CD4-positive, alpha-beta T cell treated with Interleukin-21 for 1 hour (primary cell): ENCODE measurements around the gene GTF2IRD1.

ENCODE experiments used
- DNase-seq: peaks from one replicate; pipeline ENCODE4 v3.0.0-alpha.2; 2020

The GTF2IRD1 gene

DNA sequence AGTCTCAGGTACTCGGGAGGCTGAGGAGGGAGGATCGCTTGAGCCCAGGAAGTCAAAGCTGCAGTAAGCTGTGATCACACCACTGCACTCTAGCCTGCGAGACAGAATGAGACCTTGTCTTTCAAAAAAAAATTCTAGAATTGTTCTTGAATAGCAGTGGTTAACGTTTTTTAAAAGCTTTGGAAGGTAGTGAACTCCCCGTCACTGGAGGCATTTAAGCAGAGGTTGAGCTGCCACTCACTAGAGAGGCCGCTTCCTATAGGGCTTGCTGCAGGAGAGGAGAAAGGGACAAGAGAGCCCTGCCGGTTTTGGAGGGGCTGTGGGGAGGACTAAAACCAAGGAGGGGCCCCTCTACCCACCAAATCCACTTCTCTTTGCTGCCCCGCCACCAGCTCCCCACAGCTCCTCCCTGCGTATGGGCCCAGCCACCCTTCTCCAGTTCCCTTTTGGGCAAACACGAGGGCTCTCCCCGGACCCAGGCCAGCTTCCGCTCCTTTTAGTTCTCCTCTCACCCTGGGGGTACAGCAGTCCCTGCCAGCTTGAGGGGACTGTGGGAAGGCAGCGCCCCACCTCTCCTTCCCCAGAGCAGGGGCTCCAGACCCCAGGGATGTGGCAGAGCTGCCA is 116.9 kb downstream of the GTF2IRD1 start:
- no peak for DNase-seq

DNA sequence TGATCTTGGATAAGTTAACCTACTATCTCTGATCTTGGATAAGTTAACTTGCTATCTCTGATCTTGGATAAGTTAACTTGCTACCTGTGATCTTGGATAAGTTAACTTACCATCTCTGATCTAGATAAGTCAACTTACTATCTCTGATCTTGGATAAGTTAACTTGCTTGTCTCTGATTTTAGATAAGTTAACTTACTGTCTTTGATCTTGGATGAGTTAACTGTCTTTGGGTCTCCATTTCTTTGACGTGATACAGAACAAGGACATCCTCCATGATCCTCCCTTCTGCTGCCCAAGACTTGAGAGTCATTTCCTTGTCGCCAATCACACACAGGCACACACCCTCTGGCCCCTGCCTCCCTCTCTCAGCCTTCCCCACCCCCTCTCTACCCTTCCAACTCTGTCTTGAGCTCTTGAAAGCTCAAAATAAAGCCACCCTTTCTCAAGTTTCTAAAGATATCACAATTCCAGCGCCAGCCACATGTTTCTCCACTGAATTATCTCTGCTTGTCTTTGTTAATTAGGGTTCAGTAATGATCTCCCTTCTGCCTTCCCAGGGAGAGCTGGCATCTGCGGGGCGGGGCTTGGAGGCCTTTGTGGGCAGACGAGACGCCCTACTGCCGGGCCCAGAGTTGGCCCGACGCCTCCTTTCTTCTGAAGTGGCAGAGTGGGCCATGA is 118.7 kb downstream of the GTF2IRD1 start:
- no peak for DNase-seq

DNA sequence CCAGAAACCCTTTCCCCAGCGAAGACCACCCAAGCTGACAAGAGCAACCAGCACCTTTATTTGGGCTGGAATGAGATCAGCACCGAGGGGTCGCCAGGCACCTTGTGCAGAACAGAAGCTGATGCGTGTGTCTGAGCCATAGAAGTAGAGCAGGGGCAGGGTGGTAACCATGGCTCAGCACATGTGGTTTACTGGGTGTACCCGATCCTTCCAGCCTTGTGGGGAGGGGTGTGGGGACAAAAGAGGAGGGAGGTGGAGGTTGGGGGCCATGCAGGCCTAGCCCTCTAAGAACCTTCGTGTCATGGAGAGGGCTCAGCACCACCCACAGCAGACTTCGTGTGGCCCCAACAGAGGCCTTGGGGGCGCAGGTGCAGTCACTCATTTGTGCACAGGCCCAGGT is 119.8 kb downstream of the GTF2IRD1 start:
- no peak for DNase-seq

DNA sequence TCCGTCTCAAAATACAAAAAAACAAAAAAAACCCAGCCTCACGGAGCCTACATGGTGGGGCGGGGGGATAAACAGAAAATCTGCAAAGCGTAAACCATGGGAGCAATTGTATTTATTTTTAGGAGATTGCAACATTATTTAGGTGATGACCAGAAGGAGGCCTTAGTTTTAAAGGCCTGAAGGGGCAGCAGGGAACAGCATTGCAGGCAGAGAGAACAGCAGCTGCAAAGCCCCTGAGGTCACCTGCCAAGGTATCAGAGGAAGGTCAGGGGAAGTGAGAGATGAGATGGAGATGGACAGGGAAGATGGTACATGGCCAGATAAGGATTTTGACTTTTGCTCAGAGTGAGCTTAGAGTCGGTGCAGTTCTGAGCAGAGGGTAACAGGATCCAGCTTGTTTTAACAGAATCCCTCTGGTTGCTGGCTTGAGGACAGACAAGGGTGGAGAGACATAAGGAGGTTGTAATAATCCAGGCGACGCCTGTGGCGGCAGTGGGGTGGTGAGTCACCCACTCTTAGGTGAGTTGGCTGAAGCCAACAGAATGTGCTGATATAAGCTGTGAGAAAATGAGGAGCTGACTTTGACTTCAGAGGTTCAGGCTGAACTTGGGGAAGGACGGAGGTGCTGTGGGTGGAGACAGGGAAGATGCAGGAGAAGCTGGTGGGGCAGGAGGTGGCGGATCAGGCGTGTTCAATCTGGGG is 121.5 kb downstream of the GTF2IRD1 start:
- DNase-seq = no peak

DNA sequence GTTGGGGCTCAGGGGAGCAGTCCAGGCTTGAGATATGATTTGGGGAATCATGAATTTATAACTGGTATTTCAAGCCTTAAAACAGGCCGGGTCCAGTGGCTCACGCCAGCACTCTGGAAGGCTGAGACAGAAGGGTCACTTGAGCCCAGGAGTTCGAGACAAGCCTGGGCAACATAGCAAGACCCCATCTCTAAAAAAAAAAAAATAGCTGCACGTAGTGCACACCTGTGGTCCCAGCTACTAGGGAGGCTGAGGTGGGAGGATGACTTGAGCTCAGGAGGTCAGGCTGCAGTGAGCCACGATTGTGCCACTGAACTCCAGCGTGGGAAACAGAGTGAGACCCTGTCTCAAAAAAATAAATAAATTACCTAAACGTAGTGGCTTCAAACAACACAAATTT is 122.1 kb downstream of the GTF2IRD1 start:
- DNase-seq = no peak

DNA sequence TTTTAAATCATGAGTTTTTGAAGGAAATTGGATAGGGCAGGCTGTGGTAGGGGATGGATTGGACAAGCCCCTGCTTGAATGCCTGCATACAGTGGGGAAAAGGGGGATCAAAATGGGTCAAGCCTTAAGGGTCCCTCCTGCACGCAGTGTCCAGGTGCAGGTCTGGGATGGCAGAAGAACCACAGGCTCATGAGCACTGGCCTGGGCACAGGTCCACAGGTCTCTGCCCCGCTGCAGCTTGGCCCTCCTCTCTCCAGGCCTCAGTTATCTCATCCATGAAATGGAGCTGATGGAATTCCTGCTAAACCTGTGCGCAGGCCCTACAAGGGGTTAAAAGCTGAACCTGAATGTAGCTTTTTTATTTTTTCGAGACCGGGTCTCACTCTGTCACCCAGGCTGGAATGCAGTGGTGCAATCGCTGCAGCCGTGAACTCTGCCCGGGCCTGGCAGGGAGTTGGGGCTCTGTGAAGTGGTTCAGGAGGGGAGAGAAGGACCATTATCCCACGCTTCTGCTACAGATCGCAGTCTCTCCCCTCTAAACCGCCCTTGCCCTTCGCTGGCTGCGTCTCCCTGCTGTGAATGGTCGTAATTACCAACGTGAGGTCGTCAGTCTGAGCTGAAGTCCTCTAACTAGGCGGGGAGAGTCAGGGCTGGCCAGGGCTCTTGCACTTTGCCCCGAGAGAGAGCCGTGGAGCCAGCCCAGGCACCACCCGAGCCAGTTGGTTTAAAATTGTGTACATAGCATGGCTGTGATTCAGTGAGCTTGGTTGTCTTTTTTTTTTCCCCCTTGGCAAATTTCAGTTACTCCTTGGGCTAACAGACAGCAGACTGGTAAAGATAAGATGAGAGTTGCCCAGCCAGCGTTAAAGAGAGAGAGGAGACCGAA is 126.3 kb downstream of the GTF2IRD1 start:
- DNase-seq = no peak

DNA sequence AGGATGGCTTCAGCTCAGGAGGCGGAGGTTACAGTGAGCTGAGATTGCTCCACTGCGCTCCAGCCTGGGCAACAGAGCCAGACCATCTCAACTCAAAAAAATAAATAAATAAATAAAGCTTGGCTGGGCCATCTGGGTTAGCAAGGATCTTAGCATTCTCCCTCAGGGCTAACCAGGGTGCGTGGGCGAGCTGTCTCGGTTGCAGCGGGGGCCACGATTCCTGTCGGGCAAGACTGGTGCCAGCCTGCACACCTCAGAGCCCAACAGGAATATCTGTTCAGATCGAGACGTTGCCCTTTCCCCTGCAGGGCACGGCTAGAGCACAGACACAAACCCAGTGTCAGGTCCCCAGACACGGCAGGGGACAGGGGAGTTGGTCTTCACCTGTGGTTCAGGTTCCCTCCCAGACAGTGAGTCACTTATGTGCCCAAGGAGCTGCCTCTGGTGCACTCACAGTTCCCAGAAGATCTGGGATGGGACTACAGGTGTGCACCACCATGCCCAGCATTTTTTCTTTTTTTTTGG is 128.3 kb downstream of the GTF2IRD1 start:
- DNase-seq = no peak

DNA sequence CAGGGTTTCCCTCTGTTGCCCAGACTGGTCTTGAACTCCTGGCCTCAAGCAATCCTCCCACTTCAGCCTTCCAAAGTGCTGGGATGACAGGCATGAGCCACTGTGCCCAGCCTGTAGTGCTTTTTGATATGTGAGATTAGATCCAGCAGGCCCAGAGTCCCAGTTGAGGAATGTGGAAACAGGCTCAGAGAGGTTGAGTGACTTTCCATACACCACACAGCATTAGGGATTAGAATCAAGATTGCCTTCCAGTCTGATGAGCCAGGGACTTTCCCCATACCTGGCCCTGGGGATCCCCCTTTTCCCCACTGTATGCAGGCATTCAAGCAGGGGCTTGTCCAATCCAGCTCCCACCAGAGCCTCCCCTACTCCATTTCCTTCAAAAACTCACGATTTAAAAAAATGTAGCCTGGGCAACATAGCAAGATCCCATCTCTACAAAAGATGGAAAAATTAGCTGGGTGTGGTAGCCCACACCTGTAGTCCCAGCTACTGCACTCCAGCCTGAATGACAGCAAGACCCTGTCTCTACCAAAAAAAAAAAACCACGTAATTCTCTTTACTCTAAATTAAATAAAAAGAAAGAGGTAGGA is 128.8 kb downstream of the GTF2IRD1 start:
- DNase-seq = no peak

DNA sequence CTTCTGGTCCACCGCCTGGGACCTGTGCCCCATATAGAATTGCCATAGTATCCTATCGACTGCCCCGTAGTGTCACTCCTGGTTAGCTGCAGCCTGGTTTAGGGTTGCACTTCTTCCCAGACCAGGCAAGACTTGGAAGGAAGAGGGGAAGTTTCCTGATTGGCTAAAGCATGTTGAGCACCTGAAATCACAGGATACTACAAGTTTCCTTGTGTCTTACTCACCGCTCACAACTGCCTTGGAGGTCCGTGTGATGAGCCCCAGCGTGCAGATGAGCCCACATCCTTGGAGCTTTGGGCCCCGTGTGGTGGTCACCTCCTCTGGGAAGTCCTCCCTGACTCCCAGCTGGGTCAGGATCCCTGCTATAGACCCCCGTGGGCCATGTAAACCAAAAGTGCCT is 129.9 kb downstream of the GTF2IRD1 start:
- DNase-seq = no peak

DNA sequence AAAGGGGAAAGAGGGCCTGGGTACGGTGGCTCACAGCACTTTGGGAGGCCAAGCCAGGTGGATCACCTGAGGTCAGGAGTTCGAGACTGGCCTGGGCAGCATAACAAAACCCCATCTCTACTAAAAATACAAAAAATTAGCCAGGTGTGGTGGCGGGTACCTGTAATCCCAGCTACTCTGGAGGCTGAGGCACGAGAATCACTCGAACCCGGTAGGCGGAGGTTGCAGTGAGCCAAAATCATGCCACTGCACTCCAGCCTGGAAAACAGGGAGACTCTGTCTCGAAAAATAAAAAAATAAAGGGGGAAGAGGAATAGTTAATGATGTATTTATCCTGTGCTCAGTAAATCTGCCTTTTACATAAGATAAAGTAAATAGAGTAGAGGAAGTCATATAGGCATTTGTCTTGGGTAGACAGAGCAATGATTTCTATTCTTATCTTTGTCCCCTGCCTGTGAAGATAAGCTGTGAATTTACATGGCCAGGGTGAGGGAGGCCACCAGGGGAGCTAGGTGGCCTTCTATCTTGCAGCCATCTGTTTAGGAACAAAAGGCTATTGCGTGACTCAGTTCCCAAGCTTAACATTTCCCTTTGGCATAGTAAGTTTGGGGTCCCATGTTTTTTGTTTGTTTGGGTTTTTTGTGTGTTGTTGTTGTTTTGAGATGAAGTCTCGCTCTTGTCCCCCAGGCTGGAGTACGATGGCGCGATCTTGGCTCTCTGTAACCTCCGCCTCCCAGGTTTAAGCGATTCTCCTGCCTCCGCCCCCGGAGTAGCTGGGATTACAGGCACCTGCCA is 130.7 kb downstream of the GTF2IRD1 start:
- DNase-seq = no peak

DNA sequence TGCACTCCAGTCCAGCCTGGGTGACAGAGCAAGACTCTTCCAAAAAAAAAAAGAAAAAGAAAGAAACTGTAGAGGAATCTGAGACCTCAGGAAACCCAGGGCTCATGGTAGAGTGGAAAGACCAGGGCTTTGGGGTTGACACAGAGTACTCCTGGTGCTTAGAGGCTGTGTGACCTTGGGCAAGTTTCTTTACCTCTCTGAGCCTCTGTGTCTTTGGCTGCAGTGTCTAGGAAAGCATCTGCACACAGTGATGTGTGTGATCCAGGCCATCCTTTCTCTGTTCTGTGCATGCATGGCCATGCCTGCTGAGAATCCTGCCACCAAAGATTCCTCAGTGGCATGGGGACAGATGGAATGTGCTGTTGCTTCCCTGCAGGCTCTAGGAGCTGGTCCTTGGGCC is 132.1 kb downstream of the GTF2IRD1 start:
- no peak for DNase-seq

DNA sequence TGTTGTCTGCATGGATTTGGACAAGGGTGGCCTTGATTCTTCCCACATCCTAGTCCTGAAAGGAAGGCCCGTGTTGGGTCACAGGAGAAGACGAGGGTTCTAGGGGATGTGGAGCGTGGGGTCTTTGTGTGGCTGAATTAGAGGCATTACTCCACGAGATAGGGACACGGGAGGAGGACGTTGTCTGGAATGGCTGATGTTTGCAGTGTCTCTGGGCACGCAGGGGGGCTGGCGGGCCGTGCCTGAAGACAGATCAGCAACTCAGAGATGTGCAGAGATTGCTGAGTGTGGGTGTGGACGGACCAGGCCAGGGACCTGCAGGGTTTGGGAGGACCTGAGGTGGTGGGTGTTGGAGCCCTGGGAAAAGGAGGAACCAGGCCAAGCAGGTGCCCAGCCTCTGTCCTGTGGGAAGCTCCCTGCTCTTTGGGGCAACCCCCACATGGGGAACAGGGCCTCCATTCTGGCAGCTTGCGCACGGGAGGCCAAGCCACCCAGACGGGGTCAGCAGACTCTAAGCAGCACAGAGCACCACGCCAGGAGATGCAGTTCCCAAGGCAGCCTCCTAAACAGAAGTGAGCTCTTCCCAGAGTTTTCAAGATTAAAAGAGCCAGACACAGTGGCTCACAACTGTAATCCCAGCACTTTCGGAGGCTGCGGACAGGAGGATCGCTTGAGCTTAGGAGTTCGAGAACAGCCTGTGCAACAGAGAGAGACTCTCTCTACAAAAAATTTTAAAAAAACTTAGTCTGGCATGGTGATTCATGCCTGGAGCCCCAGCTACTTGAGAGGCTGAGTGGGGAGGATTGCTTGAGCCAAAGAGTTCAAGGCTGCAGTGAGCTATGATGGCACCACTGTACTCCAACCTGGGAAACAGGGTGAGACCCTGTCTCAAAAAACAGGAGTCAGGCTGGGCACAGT is 132.8 kb downstream of the GTF2IRD1 start:
- DNase-seq = no peak

DNA sequence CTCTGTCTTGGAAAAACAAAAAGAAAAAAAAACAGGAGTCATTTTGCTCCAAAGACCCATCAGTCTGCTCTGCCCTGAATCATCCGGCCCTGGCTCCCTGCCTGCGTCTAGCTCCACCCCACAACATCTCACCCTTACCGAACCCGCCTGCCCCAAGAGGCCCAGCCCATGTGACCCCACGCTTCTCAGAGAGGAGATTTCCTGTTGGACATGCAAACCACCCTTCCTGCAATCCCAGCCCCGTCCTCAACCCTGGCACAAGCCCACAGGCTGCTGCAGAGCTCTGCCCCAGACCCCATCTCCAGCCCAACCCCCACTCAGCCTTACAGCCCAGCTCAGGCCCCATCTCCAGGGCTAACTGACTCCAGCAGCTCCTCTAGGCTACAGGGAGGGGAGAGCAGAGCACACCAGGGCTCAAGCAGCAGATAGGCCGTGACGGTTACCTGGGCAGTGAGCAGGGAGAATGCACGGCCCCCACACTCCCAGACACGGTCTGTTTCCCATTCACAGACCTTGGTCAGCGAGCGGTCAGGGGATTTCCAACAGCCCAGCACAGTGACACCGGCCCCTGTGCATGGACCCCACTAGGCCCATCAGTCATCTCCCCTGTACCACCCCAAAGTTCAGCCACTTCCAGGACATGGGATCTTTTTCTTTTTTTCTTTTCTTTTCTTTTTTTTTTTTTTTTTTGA is 133.9 kb downstream of the GTF2IRD1 start:
- no peak for DNase-seq

DNA sequence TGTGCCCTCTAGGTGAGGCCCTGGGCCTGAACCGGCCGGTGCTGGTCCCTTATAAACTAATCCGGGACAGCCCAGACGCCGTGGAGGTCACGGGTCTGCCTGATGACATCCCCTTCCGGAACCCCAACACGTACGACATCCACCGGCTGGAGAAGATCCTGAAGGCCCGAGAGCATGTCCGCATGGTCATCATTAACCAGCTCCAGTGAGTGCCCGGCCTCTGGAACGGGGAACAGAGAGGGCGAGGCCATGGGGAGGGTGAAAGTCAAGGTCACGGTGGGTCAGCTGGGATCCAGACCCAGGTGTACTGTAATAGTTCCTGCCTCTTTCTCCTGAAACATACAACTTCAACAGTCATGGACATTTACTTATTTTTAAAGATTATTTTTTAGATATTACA is 137.1 kb downstream of the GTF2IRD1 start:
- DNase-seq = no peak

DNA sequence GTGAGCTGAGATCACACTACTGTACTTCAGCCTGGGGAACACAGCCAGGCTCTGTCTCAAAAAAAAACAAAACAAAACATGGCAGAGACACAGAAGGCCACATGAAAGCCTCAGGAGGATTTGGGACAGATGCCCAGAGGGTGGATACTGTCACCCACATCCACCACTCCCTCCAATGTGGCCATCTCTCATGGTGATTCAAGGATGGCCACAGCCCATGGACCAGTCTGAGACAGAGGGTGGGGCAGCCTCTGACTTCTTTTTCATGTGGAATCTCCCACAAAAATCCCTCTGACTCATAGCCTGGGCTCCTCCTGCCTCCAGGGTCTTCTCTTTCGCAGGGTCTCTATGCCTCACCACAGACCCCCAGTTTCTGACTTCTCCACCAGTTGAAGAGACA is 144.9 kb downstream of the GTF2IRD1 start:
- no peak for DNase-seq

DNA sequence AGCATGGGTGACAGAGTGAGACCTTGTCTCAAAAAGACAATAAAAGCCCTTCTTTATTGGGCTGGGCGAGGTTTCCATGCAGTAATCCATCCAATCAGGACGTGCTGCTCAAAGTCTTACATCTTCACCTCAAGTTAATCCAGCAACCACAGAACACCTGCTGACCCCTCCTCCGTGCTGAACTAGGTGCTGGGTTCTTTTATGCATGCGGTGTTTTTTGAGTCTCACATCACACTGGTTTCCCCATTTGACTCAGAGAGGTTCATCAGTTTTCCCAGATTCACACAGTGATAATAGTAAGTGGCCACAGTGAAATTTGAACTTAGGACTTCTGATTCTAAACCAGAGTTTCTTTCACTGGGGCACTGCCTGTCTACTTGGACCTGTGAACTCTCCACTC is 145.5 kb downstream of the GTF2IRD1 start:
- DNase-seq = no peak

DNA sequence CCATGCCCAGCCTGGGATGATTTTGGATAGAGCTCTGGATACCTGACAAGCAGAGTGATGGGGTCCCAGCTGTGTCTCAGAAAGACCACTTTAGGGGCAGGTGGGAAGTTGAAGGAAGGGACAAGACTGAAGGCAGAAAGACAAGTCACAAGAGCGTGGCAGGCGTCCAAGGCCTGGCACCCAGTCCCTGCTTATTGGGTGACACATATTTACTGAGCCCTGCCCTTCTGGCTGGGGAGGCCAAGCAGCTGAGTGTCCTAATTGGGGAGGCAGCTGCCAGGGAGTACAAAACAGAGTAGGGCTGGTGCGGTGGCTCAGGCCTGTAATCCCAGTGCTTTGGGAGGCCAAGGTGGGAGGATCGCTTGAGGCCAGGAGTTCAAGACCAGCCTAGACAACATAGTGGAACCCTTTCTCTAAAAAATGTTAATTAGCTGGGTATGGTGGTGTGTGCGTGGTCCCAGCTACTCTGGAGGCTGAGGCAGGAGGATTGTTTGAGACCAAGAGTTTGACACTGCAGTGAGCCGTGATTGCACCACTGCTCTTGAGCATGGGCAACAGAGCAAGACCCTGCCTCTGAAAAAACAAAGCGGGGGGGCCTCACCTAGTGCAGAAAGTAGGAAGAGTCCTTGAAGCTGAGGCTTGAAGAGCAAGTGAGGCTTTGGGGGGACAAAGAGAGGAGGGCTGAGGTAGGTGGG is 150.8 kb downstream of the GTF2IRD1 start:
- no peak for DNase-seq

DNA sequence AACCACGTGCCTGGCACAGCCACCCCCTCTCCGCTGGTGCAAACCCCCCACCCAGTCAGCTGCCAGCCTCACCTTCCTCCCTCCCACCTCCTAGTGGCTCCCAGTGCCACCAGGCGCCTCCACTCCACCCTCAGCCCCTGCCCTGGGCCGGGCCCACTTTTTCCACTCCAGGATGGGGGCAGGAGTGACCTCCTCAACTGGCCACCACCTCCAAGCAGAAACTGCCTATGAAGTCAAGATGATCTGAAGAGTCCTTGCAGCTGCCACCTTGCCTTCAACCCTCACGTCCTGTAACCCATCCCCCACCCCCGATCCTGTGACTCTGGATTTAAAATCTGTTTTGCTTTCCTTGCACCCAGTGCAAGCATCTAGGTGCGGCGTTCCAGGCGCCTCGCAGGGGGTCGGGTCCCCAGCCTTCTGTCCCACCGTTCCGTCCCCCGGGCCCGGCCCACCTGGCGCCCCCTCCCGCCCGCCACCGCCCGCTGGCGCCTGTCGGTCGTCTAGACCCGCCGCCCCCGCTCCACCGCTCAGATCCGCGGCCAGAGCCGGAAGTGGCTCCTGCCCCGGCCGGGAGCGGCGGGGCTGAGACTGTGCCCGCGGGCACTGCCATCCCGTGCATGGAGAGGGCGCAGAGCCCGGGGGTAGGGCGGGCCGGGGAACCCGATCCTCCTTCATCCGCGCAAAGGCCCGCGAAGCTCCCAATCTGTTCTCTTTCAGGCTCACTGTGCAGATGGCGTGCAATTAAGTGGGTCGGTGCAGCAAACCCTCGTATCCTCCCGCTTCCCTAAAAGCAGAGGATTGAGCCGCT is 152.6 kb downstream of the GTF2IRD1 start:
- DNase-seq = peak; percentile 28
